Thyroid gland (tissue), 4 donors: ENCODE results near the gene SH3RF3. TPM values are rescaled to one million over a fixed set of nuclear protein-coding genes. Genes with fewer than 3 reads are reported as not detected.

Source experiments
- DNase-seq, 2 donors: peaks; one replicate each; pipeline ENCODE4 v3.0.0-alpha.2; 2019
- H3K27ac ChIP-seq, 3 donors: fragments of 200-600 bp; sonication (generic); 1 replicate in 2 of 3; 2 replicates in 1 of 3; pipeline ENCODE4 v1.5.1; 2016 to 2019; ENCODE audit warnings: mild to moderate bottlenecking in 1 of 3, moderate library complexity in 1 of 3
- H3K27me3 ChIP-seq: fragments of 200-600 bp; sonication (generic); one replicate; pipeline ENCODE4 v1.5.1; 2019
- H3K36me3 ChIP-seq, 2 donors: fragments of 200-600 bp; sonication (generic); one replicate each; pipeline ENCODE4 v1.5.1; 2016 to 2019
- H3K4me1 ChIP-seq, 2 donors: fragments of 200-600 bp; sonication (generic); one replicate each; pipeline ENCODE4 v1.5.1; 2017 to 2019
- H3K4me3 ChIP-seq, 3 donors: fragments of 200-600 bp; sonication (generic); replicated peaks in 1 of 3; 1 replicate in 2 of 3; 2 replicates in 1 of 3; pipeline ENCODE4 v1.5.1; 2016; ENCODE audit warnings: mild to moderate bottlenecking in 1 of 3
- H3K9me3 ChIP-seq: fragments of 200-600 bp; sonication (generic); one replicate; pipeline ENCODE4 v1.5.1; 2017
- POLR2A ChIP-seq, 2 donors: fragments of 450-650 bp; IDR thresholded peaks; one replicate each; pipeline ENCODE4 v1.6.1; 2017; ENCODE audit warnings: antibody characterized with exemption in 2 of 2, mild to moderate bottlenecking in 2 of 2, moderate library complexity in 1 of 2
- WGBS, 2 donors: methylation state at CpG; one replicate each; pipeline ENCODE4 v1.1.5; 2017; 5-methylcytosine and 5-hydroxymethylcytosine counted together
- intact Hi-C: fragments of 100-400 bp; cut with DNase I; formaldehyde crosslinking; loops from one replicate; pipeline ENCODE4 v1.15.1; 2023
- total RNA-seq, 4 donors: library from RNA; depleted of rRNA; stranded (reverse); fragments of >200 nt; gene quantifications; one replicate each; pipeline ENCODE4 v1.2.3, GENCODE V29; 2016
- TF ChIP-seq, protein P1 (sequence below), 6 experiments: fragments of 200-600 bp in 3 of 6; fragments of 450-650 bp in 3 of 6; sonication (generic) in 3 of 6; IDR thresholded peaks; one replicate each; pipeline ENCODE4 v1.5.1; 2016 to 2019; ENCODE audit warnings: antibody characterized with exemption in 6 of 6, mild to moderate bottlenecking in 2 of 6, inconsistent platforms in 1 of 6, moderate library complexity in 1 of 6

The SH3RF3 gene
- total RNA-seq, 4 donors from 2014 or later, result 2.1 to 7.4 (median 2.8) TPM

DNA sequence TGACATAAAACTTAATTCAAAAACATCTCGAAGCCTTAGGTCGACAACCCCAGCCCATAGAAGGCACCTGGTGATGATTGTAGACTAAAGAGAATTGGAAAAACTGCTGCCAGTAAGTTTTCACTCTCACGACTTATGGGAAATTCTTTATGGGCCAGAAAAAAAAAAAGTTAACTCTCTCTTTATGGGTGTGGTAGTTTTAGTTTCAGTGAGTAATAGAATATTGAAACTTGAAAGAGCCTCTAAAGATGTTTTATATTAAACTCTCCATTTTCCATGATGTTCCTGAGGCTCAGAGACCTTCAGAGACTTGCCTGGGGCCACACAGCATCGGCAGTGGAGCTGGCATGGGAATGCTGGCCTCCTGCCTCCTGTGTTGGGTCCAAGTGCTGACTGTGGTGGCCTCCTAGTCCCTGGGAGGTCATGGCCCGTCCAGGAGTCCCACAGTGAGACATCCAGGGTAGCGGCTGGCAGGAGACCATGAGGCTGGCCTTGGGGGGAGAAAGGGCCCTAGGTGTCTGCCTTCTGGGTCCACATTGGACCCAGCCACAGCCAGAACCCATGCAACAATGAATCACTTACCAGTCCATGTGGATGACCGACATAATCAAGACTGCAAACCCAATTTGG is 325.9 kb downstream of the SH3RF3 start:
- TF ChIP-seq, protein P1, sequence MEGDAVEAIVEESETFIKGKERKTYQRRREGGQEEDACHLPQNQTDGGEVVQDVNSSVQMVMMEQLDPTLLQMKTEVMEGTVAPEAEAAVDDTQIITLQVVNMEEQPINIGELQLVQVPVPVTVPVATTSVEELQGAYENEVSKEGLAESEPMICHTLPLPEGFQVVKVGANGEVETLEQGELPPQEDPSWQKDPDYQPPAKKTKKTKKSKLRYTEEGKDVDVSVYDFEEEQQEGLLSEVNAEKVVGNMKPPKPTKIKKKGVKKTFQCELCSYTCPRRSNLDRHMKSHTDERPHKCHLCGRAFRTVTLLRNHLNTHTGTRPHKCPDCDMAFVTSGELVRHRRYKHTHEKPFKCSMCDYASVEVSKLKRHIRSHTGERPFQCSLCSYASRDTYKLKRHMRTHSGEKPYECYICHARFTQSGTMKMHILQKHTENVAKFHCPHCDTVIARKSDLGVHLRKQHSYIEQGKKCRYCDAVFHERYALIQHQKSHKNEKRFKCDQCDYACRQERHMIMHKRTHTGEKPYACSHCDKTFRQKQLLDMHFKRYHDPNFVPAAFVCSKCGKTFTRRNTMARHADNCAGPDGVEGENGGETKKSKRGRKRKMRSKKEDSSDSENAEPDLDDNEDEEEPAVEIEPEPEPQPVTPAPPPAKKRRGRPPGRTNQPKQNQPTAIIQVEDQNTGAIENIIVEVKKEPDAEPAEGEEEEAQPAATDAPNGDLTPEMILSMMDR (IDR thresholded peaks at IDR 0.05), result no peak
- TF ChIP-seq POLR2A (IDR thresholded peaks at IDR 0.05), result no peak
- H3K36me3 ChIP-seq, result no peaks in the 10 kb centered on the region
- peak overlapping the region; percentile 87 to 94 (median 87) for H3K27ac ChIP-seq
- intact Hi-C loops, result no loop called here
- peaks cover 31 to 50% of the 10 kb centered on the region in 2 donors for H3K4me1 ChIP-seq
- no peaks in the 10 kb centered on the region for H3K27me3 ChIP-seq
- DNase-seq, result no peak
- no peaks in the 10 kb centered on the region for H3K9me3 ChIP-seq
- 92 to 95% methylated on average over 5 to 7 of the region's 7 CpGs for WGBS, 2 donors
- no peak overlapping the region for H3K4me3 ChIP-seq

DNA sequence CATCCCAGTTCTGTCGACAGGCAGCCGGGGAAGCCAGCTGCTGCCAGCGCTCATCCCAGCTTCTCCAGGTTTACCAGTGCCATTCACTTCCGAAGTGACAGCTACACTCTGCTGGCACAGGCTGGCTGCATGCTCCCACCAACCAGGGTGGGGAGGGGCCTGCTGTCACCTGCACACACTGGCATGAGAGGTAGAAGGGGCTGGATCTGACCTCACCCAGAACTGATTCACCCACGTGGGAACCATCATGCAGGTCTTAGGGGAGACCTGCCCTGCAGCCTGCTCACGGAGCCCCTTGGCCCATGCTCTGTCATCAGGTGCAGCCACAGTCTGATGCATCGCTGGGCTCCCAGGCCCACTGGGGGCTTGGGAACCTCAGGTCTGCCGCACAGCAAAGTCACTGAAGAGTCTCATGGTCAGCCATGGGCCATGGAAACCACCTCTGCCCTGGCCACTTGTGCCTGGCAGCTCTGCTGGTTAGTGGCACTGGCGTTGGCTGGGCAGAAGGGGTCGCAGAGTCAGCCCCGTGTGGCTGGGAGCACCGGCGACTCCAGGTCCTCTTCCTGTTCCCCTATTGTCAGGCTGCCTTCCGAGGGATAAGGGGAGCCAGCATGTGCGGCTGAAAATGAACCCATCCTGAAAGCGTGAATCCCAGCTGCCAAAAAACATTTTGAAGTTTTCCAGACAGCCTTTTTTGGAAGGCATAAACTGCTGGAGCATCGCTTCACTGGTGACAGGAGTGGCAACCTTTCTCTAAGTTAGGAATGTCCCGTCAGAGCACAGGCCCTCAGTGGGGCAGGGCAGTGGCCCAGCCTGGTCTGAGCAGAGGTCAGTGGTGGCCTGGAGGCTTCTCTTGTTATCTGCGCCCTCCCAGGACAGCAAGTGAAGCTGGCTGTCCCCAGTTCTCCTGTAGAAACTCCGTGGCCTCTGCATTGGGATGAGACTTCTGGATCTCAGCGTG is 327.0 kb downstream of the SH3RF3 start:
- intact Hi-C loops, result no loop called here
- no peak overlapping the region for H3K4me3 ChIP-seq
- H3K9me3 ChIP-seq, result no peaks in the 10 kb centered on the region
- H3K4me1 ChIP-seq, result peaks cover 22 to 47% of the 10 kb centered on the region in 2 donors
- no peaks in the 10 kb centered on the region for H3K36me3 ChIP-seq
- H3K27ac ChIP-seq, result peak overlapping the region; percentile 87 to 94 (median 87)
- peak; percentile 86 to 89 for DNase-seq
- TF ChIP-seq, protein P1 (IDR thresholded peaks at IDR 0.05), result peak in 4 of 6 experiments; percentile 6 to 39 (median 24)
- peak in 1 of 2 donors; percentile 41 for TF ChIP-seq POLR2A (IDR thresholded peaks at IDR 0.05)
- no peaks in the 10 kb centered on the region for H3K27me3 ChIP-seq
- WGBS, 2 donors, result 53 to 54% methylated on average over 13 to 14 of the region's 21 CpGs

DNA sequence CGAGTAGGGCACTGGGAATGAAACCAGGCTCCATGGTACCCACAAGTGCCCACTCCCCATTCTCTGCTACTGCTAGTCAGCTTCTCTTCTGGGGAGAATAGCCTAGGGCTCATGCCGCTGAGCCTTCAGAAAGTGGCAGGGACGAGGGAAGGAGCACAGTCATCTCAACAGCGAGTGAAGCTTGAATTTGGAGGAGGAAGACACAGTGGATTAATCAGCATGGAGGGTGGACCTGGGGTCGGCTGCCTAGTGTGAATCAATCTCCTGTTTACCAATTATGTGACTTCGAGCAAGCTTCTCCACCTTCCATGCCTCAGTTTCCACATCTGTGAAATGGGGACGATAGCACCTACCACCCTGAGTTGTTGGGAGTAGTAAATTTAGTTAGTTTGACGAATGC is 327.8 kb downstream of the SH3RF3 start:
- DNase-seq, result no peak
- peaks cover 19 to 45% of the 10 kb centered on the region in 2 donors for H3K4me1 ChIP-seq
- H3K27me3 ChIP-seq, result no peaks in the 10 kb centered on the region
- H3K36me3 ChIP-seq, result no peaks in the 10 kb centered on the region
- intact Hi-C loops, result no loop called here
- 95 to 97% methylated on average over 7 to 8 of the region's 8 CpGs for WGBS, 2 donors
- no peak overlapping the region for H3K4me3 ChIP-seq
- TF ChIP-seq, protein P1 (IDR thresholded peaks at IDR 0.05), result no peak
- no peak for TF ChIP-seq POLR2A (IDR thresholded peaks at IDR 0.05)
- no peaks in the 10 kb centered on the region for H3K9me3 ChIP-seq
- peak overlapping the region; percentile 87 to 94 (median 87) for H3K27ac ChIP-seq

DNA sequence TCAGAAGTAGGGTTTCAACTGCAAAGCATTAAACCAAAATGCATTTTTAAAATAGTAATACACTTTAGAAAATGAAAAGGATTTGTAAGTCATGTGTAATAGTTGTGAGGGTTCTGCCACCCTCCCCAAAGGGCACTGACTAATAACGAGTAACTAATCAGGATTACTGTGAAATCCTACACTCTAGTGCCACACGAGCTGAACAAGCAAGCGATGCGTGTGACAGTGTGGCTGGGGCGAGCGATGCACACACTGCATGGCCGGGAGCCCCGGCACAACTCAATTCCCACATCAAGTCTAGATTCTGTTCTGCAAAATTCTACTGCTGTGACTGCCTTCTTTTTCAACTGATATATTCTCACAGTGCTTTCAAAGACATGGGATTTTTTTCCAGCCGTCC is 328.4 kb downstream of the SH3RF3 start:
- H3K9me3 ChIP-seq, result no peaks in the 10 kb centered on the region
- no peaks in the 10 kb centered on the region for H3K36me3 ChIP-seq
- intact Hi-C loops, result no loop called here
- TF ChIP-seq POLR2A (IDR thresholded peaks at IDR 0.05), result no peak
- TF ChIP-seq, protein P1 (IDR thresholded peaks at IDR 0.05), result no peak
- no peak overlapping the region for H3K4me3 ChIP-seq
- DNase-seq, result peak in 1 of 2 donors; percentile 32
- H3K4me1 ChIP-seq, result peaks cover 19 to 45% of the 10 kb centered on the region in 2 donors
- 76 to 85% methylated on average over 9 of the region's 9 CpGs for WGBS, 2 donors
- H3K27me3 ChIP-seq, result no peaks in the 10 kb centered on the region
- H3K27ac ChIP-seq, result peak overlapping the region; percentile 87 to 94 (median 87)
